HepG2 (cell line): ENCODE data around the gene PREX1.

Experiments
- CEBPB ChIP-seq: IDR thresholded peaks from 2 replicates; pipeline ENCODE4 v1.6.1; 2011; ENCODE audit warnings: low read depth, low read length, improper control_type of control experiment, borderline replicate concordance
- TF ChIP-seq, protein P1 (sequence below): sonication (generic); formaldehyde crosslinking; IDR thresholded peaks from 2 replicates; pipeline ENCODE4 v1.4.0; 2020; ENCODE audit warnings: missing genetic modification reagents, borderline replicate concordance

DNA sequence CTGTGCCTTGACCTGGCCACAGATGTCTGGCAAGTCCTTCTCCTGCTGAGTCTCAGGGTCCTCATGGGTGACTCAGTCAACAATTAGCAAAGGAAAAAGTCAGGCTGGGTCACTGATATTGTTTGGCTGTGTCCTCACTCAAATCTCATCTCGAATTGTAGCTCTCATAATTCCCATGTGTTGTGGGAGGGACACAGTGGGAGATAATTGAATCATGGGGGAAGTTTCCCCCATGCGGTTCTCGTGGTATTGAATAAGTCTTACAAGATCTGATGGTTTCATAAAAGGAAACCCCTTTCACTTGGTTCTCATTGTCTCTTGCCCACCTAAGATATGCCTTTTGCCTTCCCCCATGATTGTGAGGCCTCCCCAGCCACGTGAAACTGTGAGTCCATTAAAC, 45.7 kb downstream of the PREX1 start:
- TF ChIP-seq CEBPB, result no peak
- TF ChIP-seq, protein P1, sequence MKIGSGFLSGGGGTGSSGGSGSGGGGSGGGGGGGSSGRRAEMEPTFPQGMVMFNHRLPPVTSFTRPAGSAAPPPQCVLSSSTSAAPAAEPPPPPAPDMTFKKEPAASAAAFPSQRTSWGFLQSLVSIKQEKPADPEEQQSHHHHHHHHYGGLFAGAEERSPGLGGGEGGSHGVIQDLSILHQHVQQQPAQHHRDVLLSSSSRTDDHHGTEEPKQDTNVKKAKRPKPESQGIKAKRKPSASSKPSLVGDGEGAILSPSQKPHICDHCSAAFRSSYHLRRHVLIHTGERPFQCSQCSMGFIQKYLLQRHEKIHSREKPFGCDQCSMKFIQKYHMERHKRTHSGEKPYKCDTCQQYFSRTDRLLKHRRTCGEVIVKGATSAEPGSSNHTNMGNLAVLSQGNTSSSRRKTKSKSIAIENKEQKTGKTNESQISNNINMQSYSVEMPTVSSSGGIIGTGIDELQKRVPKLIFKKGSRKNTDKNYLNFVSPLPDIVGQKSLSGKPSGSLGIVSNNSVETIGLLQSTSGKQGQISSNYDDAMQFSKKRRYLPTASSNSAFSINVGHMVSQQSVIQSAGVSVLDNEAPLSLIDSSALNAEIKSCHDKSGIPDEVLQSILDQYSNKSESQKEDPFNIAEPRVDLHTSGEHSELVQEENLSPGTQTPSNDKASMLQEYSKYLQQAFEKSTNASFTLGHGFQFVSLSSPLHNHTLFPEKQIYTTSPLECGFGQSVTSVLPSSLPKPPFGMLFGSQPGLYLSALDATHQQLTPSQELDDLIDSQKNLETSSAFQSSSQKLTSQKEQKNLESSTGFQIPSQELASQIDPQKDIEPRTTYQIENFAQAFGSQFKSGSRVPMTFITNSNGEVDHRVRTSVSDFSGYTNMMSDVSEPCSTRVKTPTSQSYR (CRISPR knock-in tag), result no peak
